GM10248 (cell line): ENCODE results near the gene MYBPC3.

ENCODE experiments used
- CTCF ChIA-PET: fragments of 300-600 bp; sonication (Branson Sonifier 250); formaldehyde crosslinking; extraction: SDS; loops from one replicate; lab custom pipeline; 2021; ENCODE audit warnings: antibody characterized with exemption; lab: Yijun Ruan, JAX
- POLR2A ChIA-PET: fragments of 350-650 bp; sonication (Branson Sonifier 250); formaldehyde crosslinking; extraction: SDS; loops from one replicate; lab custom pipeline; 2020; ENCODE audit warnings: antibody characterized with exemption; lab: Yijun Ruan, JAX
- DNase-seq: peaks from one replicate; pipeline ENCODE4 v3.0.0; 2012; ENCODE audit errors: extremely low spot score
- TF ChIP-seq, protein P1 (sequence below): IDR thresholded peaks from 2 replicates; pipeline ENCODE4 v1.5.1; 2012; ENCODE audit warnings: mild to moderate bottlenecking, low read depth; ENCODE audit errors: extremely low read depth, missing control alignments, control extremely low read depth

The MYBPC3 gene

GRCh38 chr11:47295385-47295784 lies 57.1 kb downstream of the MYBPC3 start:
- POLR2A ChIA-PET, result no interaction called here
- TF ChIP-seq, protein P1, sequence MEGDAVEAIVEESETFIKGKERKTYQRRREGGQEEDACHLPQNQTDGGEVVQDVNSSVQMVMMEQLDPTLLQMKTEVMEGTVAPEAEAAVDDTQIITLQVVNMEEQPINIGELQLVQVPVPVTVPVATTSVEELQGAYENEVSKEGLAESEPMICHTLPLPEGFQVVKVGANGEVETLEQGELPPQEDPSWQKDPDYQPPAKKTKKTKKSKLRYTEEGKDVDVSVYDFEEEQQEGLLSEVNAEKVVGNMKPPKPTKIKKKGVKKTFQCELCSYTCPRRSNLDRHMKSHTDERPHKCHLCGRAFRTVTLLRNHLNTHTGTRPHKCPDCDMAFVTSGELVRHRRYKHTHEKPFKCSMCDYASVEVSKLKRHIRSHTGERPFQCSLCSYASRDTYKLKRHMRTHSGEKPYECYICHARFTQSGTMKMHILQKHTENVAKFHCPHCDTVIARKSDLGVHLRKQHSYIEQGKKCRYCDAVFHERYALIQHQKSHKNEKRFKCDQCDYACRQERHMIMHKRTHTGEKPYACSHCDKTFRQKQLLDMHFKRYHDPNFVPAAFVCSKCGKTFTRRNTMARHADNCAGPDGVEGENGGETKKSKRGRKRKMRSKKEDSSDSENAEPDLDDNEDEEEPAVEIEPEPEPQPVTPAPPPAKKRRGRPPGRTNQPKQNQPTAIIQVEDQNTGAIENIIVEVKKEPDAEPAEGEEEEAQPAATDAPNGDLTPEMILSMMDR, result no peak
- DNase-seq, result no peak
- CTCF ChIA-PET, result interaction anchor here (0.7 to 1.1 kb wide), 3 partner anchors 15 to 26 kb away, joined by 3 to 4 read pairs (median 3); no protein-coding TSS in a partner anchor

DNA sequence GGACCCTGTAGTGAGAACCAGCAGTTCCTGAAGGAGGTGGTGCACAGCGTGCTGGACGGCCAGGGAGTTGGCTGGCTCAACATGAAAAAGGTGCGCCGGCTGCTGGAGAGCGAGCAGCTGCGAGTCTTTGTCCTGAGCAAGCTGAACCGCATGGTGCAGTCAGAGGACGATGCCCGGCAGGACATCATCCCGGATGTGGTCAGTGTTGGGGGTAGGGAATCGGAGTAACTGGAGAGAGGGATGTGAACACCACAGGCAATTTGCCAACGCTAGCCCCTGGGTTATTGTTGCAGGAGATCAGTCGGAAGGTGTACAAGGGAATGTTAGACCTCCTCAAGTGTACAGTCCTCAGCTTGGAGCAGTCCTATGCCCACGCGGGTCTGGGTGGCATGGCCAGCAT lies 62.6 kb downstream of the MYBPC3 start:
- TF ChIP-seq, protein P1, result no peak
- ChIA-PET POLR2A (no interaction called here), CTCF (interaction anchor here (1.2 kb wide), 1 partner anchor 16 kb away, joined by 3 read pairs; no protein-coding TSS in a partner anchor)
- no peak for DNase-seq

- ChIA-PET POLR2A (no interaction called here), CTCF (no interaction called here)
- TF ChIP-seq, protein P1, result no peak
- no peak for DNase-seq
These were observed 64.4 kb downstream of the MYBPC3 start for GRCh38 chr11:47288066-47288465.

DNA sequence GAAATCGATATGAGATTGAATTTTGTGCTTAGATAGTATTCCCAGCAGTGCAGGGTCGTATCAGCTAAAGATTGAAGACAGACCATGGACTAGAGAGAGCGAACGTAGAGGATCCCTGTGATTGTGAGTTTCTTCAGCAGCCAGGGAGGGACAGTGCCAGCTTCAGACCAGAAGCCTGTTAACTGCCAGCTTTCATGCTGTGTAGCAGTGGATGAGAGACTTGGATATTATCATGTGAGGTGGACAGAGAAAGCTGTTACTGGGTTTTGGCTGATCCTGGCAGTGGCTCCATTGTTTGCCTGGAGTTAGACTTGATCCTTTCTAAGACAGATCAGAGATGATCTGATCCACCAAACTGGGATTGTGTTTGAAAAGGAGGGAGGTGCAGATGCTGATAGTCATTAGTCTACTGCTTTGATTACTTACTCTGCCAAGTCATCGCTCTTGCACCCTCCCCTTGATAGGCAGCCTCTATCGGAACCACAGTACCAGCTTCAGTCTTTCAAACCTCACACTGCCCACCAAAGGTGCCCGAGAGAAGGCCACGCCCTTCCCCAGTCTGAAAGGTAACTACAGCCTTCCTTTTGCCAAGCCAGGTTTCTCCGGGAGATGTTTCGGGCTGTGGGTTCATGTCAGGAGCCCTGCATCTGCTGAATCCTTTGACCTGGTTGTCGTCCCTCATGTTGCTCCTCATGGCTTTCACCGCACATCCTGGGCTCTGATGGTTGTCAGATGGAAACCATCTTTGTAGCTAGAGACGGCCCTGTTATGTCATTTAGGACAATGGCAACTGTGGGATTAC lies 66.3 kb downstream of the MYBPC3 start:
- no peak for DNase-seq
- CTCF ChIA-PET, result interaction anchor here (1.0 to 1.3 kb wide), 2 partner anchors 14 to 15 kb away, joined by 3 to 5 read pairs; no protein-coding TSS in a partner anchor
- POLR2A ChIA-PET, result no interaction called here
- TF ChIP-seq, protein P1, result no peak

DNA sequence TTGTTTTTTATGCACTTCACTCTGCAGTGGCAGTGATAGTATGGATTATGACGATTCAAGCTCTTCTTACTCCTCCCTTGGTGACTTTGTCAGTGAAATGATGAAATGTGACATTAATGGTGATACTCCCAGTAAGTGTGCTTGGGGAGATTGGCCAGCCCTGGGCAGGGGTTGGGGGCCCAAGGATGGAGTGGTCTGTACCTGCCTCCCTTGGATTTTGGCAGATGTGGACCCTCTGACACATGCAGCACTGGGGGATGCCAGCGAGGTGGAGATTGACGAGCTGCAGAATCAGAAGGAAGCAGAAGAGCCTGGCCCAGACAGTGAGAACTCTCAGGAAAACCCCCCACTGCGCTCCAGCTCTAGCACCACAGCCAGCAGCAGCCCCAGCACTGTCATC lies 68.4 kb downstream of the MYBPC3 start:
- no peak for DNase-seq
- CTCF ChIA-PET, result interaction anchor here (0.9 to 1.6 kb wide), 2 partner anchors 9 to 24 kb away, joined by 3 to 4 read pairs; no protein-coding TSS in a partner anchor
- TF ChIP-seq, protein P1, result no peak
- POLR2A ChIA-PET, result no interaction called here

DNA sequence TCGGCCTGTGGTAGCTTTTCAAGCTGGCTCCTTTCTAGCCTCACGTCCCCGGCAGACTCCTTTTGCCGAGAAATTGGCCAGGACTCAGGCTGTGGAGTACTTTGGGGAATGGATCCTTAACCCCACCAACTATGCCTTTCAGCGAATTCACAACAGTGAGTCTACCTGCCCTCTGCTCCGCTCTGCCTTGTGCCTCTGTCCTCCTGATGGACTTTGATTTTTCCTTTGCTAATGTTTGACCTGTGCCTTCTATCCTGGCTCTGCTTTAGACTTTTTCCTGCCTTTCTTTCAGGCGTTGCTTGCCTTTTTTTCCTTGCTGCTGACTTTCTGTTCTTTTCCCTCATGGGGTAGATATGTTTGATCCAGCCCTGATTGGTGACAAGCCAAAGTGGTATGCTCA lies 70.0 kb downstream of the MYBPC3 start:
- TF ChIP-seq, protein P1, result no peak
- no peak for DNase-seq
- POLR2A ChIA-PET, result no interaction called here
- CTCF ChIA-PET, result interaction anchor here (1.6 kb wide), 1 partner anchor 23 kb away, joined by 4 read pairs; no protein-coding TSS in a partner anchor
